Lower leg skin (tissue), 4 donors: ENCODE measurements around the gene GYPC. TPM values are rescaled to one million over a fixed set of nuclear protein-coding genes. Genes with fewer than 3 reads are reported as not detected.

Source experiments
- DNase-seq, 2 donors: peaks; one replicate each; pipeline ENCODE4 v3.0.0-alpha.2; 2019; ENCODE audit warnings: low spot score in 2 of 2
- H3K4me3 ChIP-seq: fragments of 200-600 bp; sonication (generic); 2 replicates; pipeline ENCODE4 v1.5.1; 2017; ENCODE audit warnings: mild to moderate bottlenecking, low read depth; ENCODE audit not compliant: poor library complexity, severe bottlenecking
- POLR2A ChIP-seq, 2 donors: fragments of 450-650 bp; IDR thresholded peaks; one replicate each; pipeline ENCODE4 v1.6.1; 2016 to 2017; ENCODE audit warnings: antibody characterized with exemption in 2 of 2, mild to moderate bottlenecking in 1 of 2, moderate library complexity in 1 of 2
- WGBS, 2 donors: methylation state at CpG; one replicate each; pipeline ENCODE4 v1.1.5; 2018; 5-methylcytosine and 5-hydroxymethylcytosine counted together
- intact Hi-C: fragments of 100-400 bp; cut with DNase I; formaldehyde crosslinking; loops from one replicate; pipeline ENCODE4 v1.15.0; 2023; ENCODE audit warnings: low total_unique reads
- total RNA-seq, 4 donors: library from RNA; depleted of rRNA; stranded (reverse); fragments of >200 nt; gene quantifications; one replicate each; pipeline ENCODE4 v1.1.0, GENCODE V29; 2016
- TF ChIP-seq, protein P1 (sequence below), 3 donors: fragments of 450-650 bp; IDR thresholded peaks; one replicate each; pipeline ENCODE4 v1.5.1; 2016; ENCODE audit warnings: antibody characterized with exemption in 3 of 3, mild to moderate bottlenecking in 3 of 3, moderate library complexity in 2 of 3

Gene GYPC
- total RNA-seq, 4 donors from 2014 or later = 16.9 to 55.6 (median 21.7) TPM

DNA sequence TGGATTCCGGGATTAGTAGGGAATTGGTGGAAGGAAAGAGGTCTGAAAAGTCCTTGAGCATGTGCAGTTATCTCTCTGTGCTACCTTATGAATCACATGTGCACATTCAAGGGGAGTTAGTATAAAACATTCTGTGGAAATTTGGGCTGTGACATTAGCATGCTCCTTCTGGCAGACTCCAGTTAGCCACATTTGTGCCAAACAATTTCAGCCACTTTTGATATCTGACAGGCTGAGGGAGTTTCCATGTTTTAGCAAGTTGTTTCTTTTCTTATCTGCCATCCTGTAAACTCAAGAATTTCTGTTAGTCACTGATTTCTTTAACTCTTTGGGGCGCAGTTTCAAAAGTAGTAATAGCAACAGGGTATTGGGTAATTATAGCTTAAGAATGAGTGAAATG, 28.3 kb upstream of the GYPC start:
- no peak for DNase-seq
- TF ChIP-seq, protein P1, sequence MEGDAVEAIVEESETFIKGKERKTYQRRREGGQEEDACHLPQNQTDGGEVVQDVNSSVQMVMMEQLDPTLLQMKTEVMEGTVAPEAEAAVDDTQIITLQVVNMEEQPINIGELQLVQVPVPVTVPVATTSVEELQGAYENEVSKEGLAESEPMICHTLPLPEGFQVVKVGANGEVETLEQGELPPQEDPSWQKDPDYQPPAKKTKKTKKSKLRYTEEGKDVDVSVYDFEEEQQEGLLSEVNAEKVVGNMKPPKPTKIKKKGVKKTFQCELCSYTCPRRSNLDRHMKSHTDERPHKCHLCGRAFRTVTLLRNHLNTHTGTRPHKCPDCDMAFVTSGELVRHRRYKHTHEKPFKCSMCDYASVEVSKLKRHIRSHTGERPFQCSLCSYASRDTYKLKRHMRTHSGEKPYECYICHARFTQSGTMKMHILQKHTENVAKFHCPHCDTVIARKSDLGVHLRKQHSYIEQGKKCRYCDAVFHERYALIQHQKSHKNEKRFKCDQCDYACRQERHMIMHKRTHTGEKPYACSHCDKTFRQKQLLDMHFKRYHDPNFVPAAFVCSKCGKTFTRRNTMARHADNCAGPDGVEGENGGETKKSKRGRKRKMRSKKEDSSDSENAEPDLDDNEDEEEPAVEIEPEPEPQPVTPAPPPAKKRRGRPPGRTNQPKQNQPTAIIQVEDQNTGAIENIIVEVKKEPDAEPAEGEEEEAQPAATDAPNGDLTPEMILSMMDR (IDR thresholded peaks at IDR 0.05) = no peak
- no peak for TF ChIP-seq POLR2A (IDR thresholded peaks at IDR 0.05)
- intact Hi-C loops = no loop called here
- 53 to 54% methylated on average over 2 of the region's 2 CpGs for WGBS, 2 donors
- no peak overlapping the region for H3K4me3 ChIP-seq

DNA sequence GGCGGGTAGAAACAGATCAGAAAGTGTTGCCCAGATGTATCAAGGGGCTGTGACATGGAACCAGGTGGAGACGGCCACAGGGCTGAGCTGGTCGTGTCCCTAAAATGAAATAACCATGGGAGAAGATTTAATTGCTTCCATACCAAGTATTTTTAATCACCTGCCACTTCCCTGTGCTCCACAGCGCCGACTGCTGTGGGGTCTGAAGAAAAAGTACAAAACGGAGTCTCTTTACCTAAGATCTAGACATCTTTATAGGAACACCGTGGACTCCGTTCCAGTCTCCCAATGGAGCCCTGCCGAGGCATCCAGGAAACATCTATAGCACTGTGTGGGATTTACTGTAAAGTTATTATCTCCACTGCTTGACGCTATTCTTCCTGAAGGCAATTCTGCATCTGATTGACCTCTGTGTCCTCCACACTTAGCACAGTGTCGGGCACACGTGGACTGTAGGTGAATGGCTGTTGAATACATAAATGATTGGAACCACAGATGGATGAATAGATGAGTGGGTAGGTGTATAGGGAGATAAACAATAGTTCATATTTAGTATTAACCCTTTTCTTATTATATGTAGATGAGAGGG, 21.6 kb upstream of the GYPC start:
- TF ChIP-seq, protein P1 (IDR thresholded peaks at IDR 0.05) = no peak
- TF ChIP-seq POLR2A (IDR thresholded peaks at IDR 0.05) = no peak
- DNase-seq = no peak
- WGBS, 2 donors = 42 to 43% methylated on average over 12 of the region's 12 CpGs
- no peak overlapping the region for H3K4me3 ChIP-seq
- intact Hi-C loops = no loop called here

DNA sequence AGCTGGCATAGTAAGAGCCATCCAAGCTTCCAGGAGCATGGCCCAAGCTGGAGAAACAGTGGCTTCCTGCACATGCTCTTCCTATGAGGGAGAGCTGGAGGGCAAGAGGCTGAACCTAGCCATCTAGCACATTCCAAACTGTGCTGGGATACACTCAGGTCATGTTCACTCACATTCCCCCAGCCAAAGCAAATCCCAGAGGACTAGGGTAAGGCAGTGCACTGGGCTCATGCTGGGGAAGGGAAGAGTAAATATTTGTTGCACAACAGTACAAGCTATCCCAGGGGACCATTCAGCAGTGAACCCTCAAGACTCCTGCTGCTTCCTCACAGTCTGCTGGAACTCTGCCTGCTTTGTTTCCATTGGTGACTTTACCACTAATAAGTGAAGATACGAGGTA, 20.7 kb upstream of the GYPC start:
- H3K4me3 ChIP-seq = no peak overlapping the region
- TF ChIP-seq, protein P1 (IDR thresholded peaks at IDR 0.05) = no peak
- no peak for TF ChIP-seq POLR2A (IDR thresholded peaks at IDR 0.05)
- no peak for DNase-seq
- 47 to 60% methylated on average over 1 of the region's 1 CpG for WGBS, 2 donors
- intact Hi-C loops = no loop called here

DNA sequence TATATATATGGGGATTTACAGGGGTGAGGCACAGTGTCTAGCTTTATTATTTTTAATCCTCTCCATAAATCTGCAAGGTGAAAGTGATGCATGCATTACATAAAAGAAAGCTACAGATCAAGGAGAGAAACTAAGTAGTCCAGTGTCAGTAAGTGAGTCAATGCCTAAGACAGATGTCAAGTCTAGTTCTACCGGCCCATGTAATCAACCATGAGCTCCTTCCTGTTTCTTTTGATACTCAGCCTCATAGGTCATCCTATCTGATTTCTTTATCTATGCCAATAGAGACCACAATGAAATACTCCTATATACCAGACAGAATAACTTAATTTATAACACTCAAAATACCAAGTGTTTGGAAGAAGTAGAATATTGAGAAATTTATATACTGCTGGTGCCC, 20.2 kb upstream of the GYPC start:
- no peak for DNase-seq
- WGBS, 2 donors = 68 to 72% methylated on average over 1 of the region's 1 CpG
- TF ChIP-seq, protein P1 (IDR thresholded peaks at IDR 0.05) = no peak
- TF ChIP-seq POLR2A (IDR thresholded peaks at IDR 0.05) = no peak
- no peak overlapping the region for H3K4me3 ChIP-seq
- intact Hi-C loops = no loop called here

DNA sequence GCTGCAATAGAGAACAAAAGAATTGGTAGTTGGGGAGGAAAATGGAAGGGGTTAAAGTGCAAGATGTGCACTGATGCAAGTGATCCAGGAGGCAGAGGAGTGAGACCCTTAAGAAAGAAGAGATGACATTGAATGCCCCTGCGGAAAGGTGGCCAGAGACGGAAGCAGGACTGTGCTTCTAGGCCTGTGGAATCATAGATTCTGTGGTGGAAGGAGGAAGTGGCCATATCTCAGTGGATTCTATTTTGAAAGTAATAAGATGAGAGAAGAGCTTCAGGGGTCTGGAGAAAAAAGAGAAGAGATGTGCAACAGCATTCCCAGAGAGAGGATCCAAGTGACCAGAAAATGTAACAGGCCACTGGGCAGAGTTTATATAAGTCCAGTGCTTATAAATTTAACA, 18.6 kb upstream of the GYPC start:
- TF ChIP-seq, protein P1 (IDR thresholded peaks at IDR 0.05) = no peak
- no peak for TF ChIP-seq POLR2A (IDR thresholded peaks at IDR 0.05)
- DNase-seq = no peak
- intact Hi-C loops = no loop called here
- WGBS, 2 donors = 87 to 95% methylated on average over 2 of the region's 2 CpGs
- no peak overlapping the region for H3K4me3 ChIP-seq

DNA sequence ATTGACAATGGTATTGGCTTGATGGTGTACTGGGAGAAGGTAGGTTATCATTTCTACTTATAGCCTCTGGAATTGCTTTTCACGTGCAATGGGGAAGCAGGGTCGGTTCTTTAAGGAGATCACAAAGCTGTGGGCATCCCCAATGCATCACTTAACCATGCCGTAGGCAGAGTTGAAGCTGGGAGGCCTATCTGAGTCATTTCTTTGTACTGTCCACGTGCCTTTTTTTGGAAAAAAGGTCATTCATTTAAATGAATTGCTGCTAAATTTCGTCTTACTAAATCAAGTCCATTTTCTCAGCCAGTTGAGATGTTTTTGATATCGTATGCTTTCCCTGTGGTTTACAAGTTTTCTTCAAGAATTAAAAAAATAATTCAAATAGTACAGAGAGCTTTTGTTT, 17.2 kb upstream of the GYPC start:
- 69 to 78% methylated on average over 6 of the region's 6 CpGs for WGBS, 2 donors
- intact Hi-C loops = no loop called here
- DNase-seq = no peak
- no peak for TF ChIP-seq POLR2A (IDR thresholded peaks at IDR 0.05)
- TF ChIP-seq, protein P1 (IDR thresholded peaks at IDR 0.05) = no peak
- H3K4me3 ChIP-seq = no peak overlapping the region
